B cell (primary cell): Measurements from ENCODE around the gene FASLG. TPM values are rescaled to one million over a fixed set of nuclear protein-coding genes. Genes with fewer than 3 reads are reported as not detected.

ENCODE experiments used
- ATAC-seq: fragments of 200-7000 bp; cut with Tn5 transposase; one replicate; pipeline ENCODE4 v1.10.0; 2021; ENCODE audit warnings: low read depth, mild to moderate bottlenecking, moderate number of reproducible peaks, moderate library complexity
- CTCF ChIA-PET: fragments of 350-600 bp; sonication (Branson Sonifier 250); formaldehyde crosslinking; loops from one replicate; lab custom pipeline; 2021; ENCODE audit warnings: antibody characterized with exemption, inconsistent platforms; lab: Charles Lee
- POLR2A ChIA-PET: fragments of 350-600 bp; sonication (Branson Sonifier 250); formaldehyde crosslinking; loops from one replicate; lab custom pipeline; 2021; ENCODE audit warnings: antibody characterized with exemption; lab: Charles Lee
- DNase-seq: peaks from one replicate; pipeline ENCODE4 v3.0.0; 2013
- H2AFZ ChIP-seq: 2 replicates; pipeline ENCODE4 v1.6.1; 2012; ENCODE audit warnings: mild to moderate bottlenecking, low read depth, low read length; ENCODE audit not compliant: insufficient read depth, poor library complexity, severe bottlenecking
- H3K27ac ChIP-seq, 2 donors: 1 replicate in 1 of 2; 2 replicates in 1 of 2; pipeline ENCODE4 v1.5.1; 2012 to 2013; ENCODE audit warnings: low read length in 2 of 2, mild to moderate bottlenecking in 2 of 2, moderate library complexity in 1 of 2
- H3K27me3 ChIP-seq, 4 experiments: fragments of 200-600 bp in 1 of 4; sonication (generic) in 1 of 4; replicated peaks in 1 of 4; 1 replicate in 2 of 4; 2 replicates in 2 of 4; pipeline versions ENCODE4 v1.6.1 to v1.7.0; 2013 to 2016; ENCODE audit warnings: low read length in 3 of 4, mild to moderate bottlenecking in 2 of 4, mixed read lengths in 1 of 4, moderate library complexity in 1 of 4; ENCODE audit not compliant: insufficient read depth in 4 of 4, control insufficient read depth in 3 of 4; ENCODE audit errors: control extremely low read depth in 1 of 4
- H3K36me3 ChIP-seq, 2 experiments: replicated peaks in 1 of 2; 1 replicate in 1 of 2; 2 replicates in 1 of 2; pipeline versions ENCODE4 v1.6.1 to v1.7.1; 2013; ENCODE audit warnings: low read length in 1 of 2; ENCODE audit not compliant: insufficient read depth in 2 of 2, control insufficient read depth in 1 of 2; ENCODE audit errors: control extremely low read depth in 1 of 2, extremely low read depth in 1 of 2
- H3K4me1 ChIP-seq, 2 donors: fragments of 200-600 bp in 1 of 2; sonication (generic) in 1 of 2; 1 replicate in 1 of 2; 2 replicates in 1 of 2; pipeline versions ENCODE4 v1.5.1 to v1.6.1; 2013 to 2017; ENCODE audit warnings: low read length in 2 of 2; ENCODE audit not compliant: control insufficient read depth in 2 of 2, insufficient read depth in 2 of 2
- H3K4me2 ChIP-seq: replicated peaks from 2 replicates; pipeline ENCODE3; 2012; ENCODE audit warnings: mild to moderate bottlenecking, low read depth, low read length; ENCODE audit not compliant: poor library complexity, severe bottlenecking
- H3K4me3 ChIP-seq, 5 experiments: fragments of 200-600 bp in 1 of 5; sonication (generic) in 1 of 5; 1 replicate in 3 of 5; 2 replicates in 2 of 5; pipeline versions ENCODE4 v1.5.1 to v1.7.0; 2011 to 2016; ENCODE audit warnings: low read length in 4 of 5, mild to moderate bottlenecking in 4 of 5, low read depth in 2 of 5, control low read depth in 1 of 5, moderate library complexity in 1 of 5; ENCODE audit not compliant: insufficient read depth in 1 of 5; ENCODE audit errors: control extremely low read depth in 1 of 5, extremely low read depth in 1 of 5
- H3K79me2 ChIP-seq: fragments of 200-600 bp; sonication (generic); one replicate; pipeline ENCODE4 v1.6.0; 2016; ENCODE audit warnings: low read length; ENCODE audit not compliant: control insufficient read depth, insufficient read depth
- H3K9ac ChIP-seq: fragments of 200-600 bp; sonication (generic); 2 replicates; pipeline ENCODE4 v1.6.1; 2017; ENCODE audit warnings: mild to moderate bottlenecking, low read length, moderate library complexity
- H3K9me3 ChIP-seq, 3 donors: one replicate each; pipeline versions ENCODE4 v1.6.1 to v1.7.1; 2013; ENCODE audit warnings: low read length in 2 of 3; ENCODE audit not compliant: control insufficient read depth in 2 of 3, insufficient read depth in 1 of 3; ENCODE audit errors: control extremely low read depth in 1 of 3
- H4K20me1 ChIP-seq: 2 replicates; pipeline ENCODE4 v1.6.0; 2012; ENCODE audit warnings: mild to moderate bottlenecking, low read length; ENCODE audit not compliant: insufficient read depth, control insufficient read depth, poor library complexity, severe bottlenecking
- H3K27ac Mint-ChIP-seq: one replicate; pipeline ENCODE4 v1.8.0; 2021; ENCODE audit warnings: mixed read lengths
- H3K27me3 Mint-ChIP-seq: one replicate; pipeline ENCODE4 v1.8.0; 2021; ENCODE audit warnings: mixed read lengths
- H3K4me1 Mint-ChIP-seq: one replicate; pipeline ENCODE4 v1.8.0; 2021; ENCODE audit warnings: mixed read lengths
- H3K4me3 Mint-ChIP-seq: one replicate; pipeline ENCODE4 v1.8.0; 2021; ENCODE audit warnings: mixed read lengths
- H3K9me3 Mint-ChIP-seq: one replicate; pipeline ENCODE4 v1.8.0; 2022; ENCODE audit warnings: mixed read lengths; ENCODE audit not compliant: insufficient read depth
- CTCF ChIP-seq: fragments of 200-600 bp; IDR thresholded peaks from one replicate; pipeline ENCODE4 v1.8.0; 2022; ENCODE audit warnings: antibody characterized with exemption, mild to moderate bottlenecking
- EZH2 ChIP-seq: IDR thresholded peaks from 2 replicates; pipeline ENCODE4 v1.6.1; 2012; ENCODE audit warnings: borderline replicate concordance, low read depth, mild to moderate bottlenecking, moderate library complexity, low read length; ENCODE audit not compliant: insufficient read depth, poor library complexity, severe bottlenecking
- WGBS: methylation state at CpG from one replicate; pipeline ENCODE4 v1.1.5; 2013; ENCODE audit warnings: missing lambda C conversion rate; ENCODE audit not compliant: insufficient coverage; 5-methylcytosine and 5-hydroxymethylcytosine counted together
- intact Hi-C: fragments of 100-400 bp; cut with micrococcal nuclease; formaldehyde crosslinking; loops from one replicate; pipeline ENCODE4 v1.10.0; 2022
- polyA plus RNA-seq: library from polyadenylated mRNA; depleted of rRNA; stranded (reverse); fragments of >200 nt; gene quantifications from 2 replicates; pipeline ENCODE4 v1.2.3, GENCODE V29; 2012
- total RNA-seq, 2 donors: library from RNA; stranded (reverse); fragments of 120-200 nt in 1 of 2; gene quantifications; 1 replicate in 1 of 2; 2 replicates in 1 of 2; pipeline versions ENCODE4 v1.2.3 to v1.2.4, GENCODE V29; 2013 to 2022

FASLG gene
- total and polyA plus RNA-seq, 2 donors (not counting 1 experiment from before 2014, with no cell fraction given), result 0.15 TPM; not detected in 1

- POLR2A ChIA-PET, result no interaction called here
- Histone ChIP-seq H4K20me1 (no peaks in the 10 kb centered on the region), H3K27ac (no peak overlapping the region), H3K9ac (no peak overlapping the region), H3K4me1 (no peaks in the 10 kb centered on the region), H3K4me3 (no peak overlapping the region), H3K36me3 (no peaks in the 10 kb centered on the region), H3K27me3 (no peaks in the 10 kb centered on the region), H3K79me2 (no peaks in the 10 kb centered on the region), H3K9me3 (no peaks in the 10 kb centered on the region), H2AFZ (no peak overlapping the region), H3K4me2 (no peak overlapping the region)
- CTCF ChIA-PET, result no interaction called here
- ATAC-seq, result no peak
- H3K4me3 Mint-ChIP-seq, result no peak overlapping the region
- intact Hi-C loops, result no loop called here
- peaks cover 19% of the 10 kb centered on the region for H3K27me3 Mint-ChIP-seq
- no peak for DNase-seq
- H3K4me1 Mint-ChIP-seq, result no peaks in the 10 kb centered on the region
- TF ChIP-seq EZH2, result no peak
- TF ChIP-seq CTCF, result no peak
- H3K27ac Mint-ChIP-seq, result no peak overlapping the region
- H3K9me3 Mint-ChIP-seq, result no peaks in the 10 kb centered on the region
Measured at GRCh38 chr1:172671591-172671990, 12.7 kb downstream of the FASLG start.

- Histone ChIP-seq H3K79me2 (no peaks in the 10 kb centered on the region), H3K27ac (no peak overlapping the region), H3K9me3 (no peaks in the 10 kb centered on the region), H3K36me3 (no peaks in the 10 kb centered on the region), H3K4me3 (no peak overlapping the region), H3K4me2 (no peak overlapping the region), H3K4me1 (no peaks in the 10 kb centered on the region), H3K27me3 (no peaks in the 10 kb centered on the region), H4K20me1 (no peaks in the 10 kb centered on the region), H2AFZ (no peak overlapping the region), H3K9ac (no peak overlapping the region)
- DNase-seq (no peak), ATAC-seq (no peak)
- TF ChIP-seq EZH2 (no peak), CTCF (no peak)
- H3K27me3 Mint-ChIP-seq, result peaks cover 24% of the 10 kb centered on the region
- ChIA-PET CTCF (no interaction called here), POLR2A (no interaction called here)
- H3K9me3 Mint-ChIP-seq, result no peaks in the 10 kb centered on the region
- H3K27ac Mint-ChIP-seq, result no peak overlapping the region
- H3K4me1 Mint-ChIP-seq, result no peaks in the 10 kb centered on the region
- no peak overlapping the region for H3K4me3 Mint-ChIP-seq
- intact Hi-C loops, result no loop called here
- WGBS, result 83% methylated on average over 1 of the region's 2 CpGs
Measured at GRCh38 chr1:172672720-172673119, 13.8 kb downstream of the FASLG start.
